HG03159 (cell line): ENCODE data around the gene NAPSA.
"Not testable (repeated sequence)": the region's sequence is repeated elsewhere in the genome, so short reads cannot be mapped to it uniquely, and the experiment has no call there.

Experiments
- ATAC-seq: cut with Tn5 transposase; IDR thresholded peaks from one replicate; pipeline ENCODE4 v1.9.1; 2021; ENCODE audit warnings: mild to moderate bottlenecking, moderate library complexity; ENCODE audit not compliant: unreplicated experiment

NAPSA gene

GRCh38 chr19:50361290-50362029 lies 4.0 kb downstream of the NAPSA start:
- no peak for ATAC-seq

GRCh38 chr19:50359328-50359818 lies 6.1 kb downstream of the NAPSA start:
- ATAC-seq = no peak

GRCh38 chr19:50358483-50359327 lies 6.7 kb downstream of the NAPSA start:
- no peak for ATAC-seq

- ATAC-seq = peak; percentile 52
These were observed 8.0 kb downstream of the NAPSA start for GRCh38 chr19:50357178-50358100.

GRCh38 chr19:50356691-50357177 lies 8.7 kb downstream of the NAPSA start:
- ATAC-seq = no peak

GRCh38 chr19:50353487-50353880 lies 12.0 kb downstream of the NAPSA start:
- not testable (repeated sequence) for ATAC-seq

GRCh38 chr19:50352242-50352641 lies 13.2 kb downstream of the NAPSA start:
- ATAC-seq = no peak

- no peak for ATAC-seq
These were observed 16.0 kb downstream of the NAPSA start for GRCh38 chr19:50349277-50350057.

GRCh38 chr19:50347089-50347581 lies 18.3 kb downstream of the NAPSA start:
- peak; percentile 55 for ATAC-seq

GRCh38 chr19:50344661-50345318 lies 20.6 kb downstream of the NAPSA start:
- peak; percentile 46 for ATAC-seq

- ATAC-seq = peak; percentile 42
These were observed 24.3 kb downstream of the NAPSA start for GRCh38 chr19:50341091-50341564.

GRCh38 chr19:50340331-50340730 lies 25.1 kb downstream of the NAPSA start:
- ATAC-seq = no peak

- not testable (repeated sequence) for ATAC-seq
These were observed 28.4 kb downstream of the NAPSA start for GRCh38 chr19:50337031-50337430.

- no peak for ATAC-seq
These were observed 30.6 kb downstream of the NAPSA start for GRCh38 chr19:50334741-50335421.

- ATAC-seq = peak; percentile 15
These were observed 31.5 kb downstream of the NAPSA start for GRCh38 chr19:50333737-50334617.

GRCh38 chr19:50333235-50333736 lies 32.2 kb downstream of the NAPSA start:
- ATAC-seq = peak; percentile 43
